ENCODE measurements around the gene BRAP. TPM values are rescaled to one million over a fixed set of nuclear protein-coding genes. Genes with fewer than 3 reads are reported as not detected.
"Not testable (repeated sequence)": the region's sequence is repeated elsewhere in the genome, so short reads cannot be mapped to it uniquely, and the experiment has no call there.

The BRAP gene
- total and polyA plus RNA-seq, 12 donors, result 5.9 to 18.5 (median 14.4) TPM

DNA sequence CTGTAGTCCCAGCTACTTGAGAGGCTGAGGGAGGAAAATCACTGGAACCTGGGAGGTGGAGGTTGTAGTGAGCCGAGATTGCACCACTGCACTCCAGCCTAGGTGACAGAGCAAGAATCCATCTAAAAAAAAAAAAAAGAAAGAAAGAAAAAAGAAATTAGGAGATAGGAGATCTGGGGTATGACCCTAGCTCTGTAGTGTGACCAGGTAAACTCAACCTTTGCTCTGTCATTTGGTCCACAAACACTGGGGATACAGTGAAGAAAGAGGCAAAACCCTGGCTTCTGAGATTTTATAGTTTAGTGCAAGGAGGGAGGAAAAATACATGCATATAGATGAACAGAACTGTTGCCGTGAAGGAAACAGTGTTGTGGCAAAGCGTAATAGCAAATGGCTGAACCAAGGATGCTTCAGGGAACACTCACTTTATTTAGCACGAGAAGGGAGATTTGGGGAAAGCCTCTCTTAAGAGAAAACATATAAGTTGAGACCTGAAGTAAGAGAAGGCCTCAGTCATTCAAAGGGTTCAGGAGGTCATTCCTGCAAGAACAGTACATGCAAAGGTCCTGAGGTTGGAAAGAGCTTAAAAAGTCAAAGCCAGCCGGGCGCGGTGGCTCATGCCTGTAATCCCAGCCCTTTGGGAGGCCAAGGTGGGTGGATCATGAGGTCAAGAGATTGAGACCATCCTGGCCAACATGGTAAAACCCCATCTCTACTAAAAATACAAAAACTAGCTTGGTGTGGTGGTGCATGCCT, 57.1 kb downstream of the BRAP start:
- ATAC-seq (no peak), DNase-seq (no peak)
- no peaks in the 10 kb centered on the region for H3K4me1 ChIP-seq
- H3K36me3 ChIP-seq, result no peaks in the 10 kb centered on the region
- WGBS, 2 donors, result 95 to 96% methylated on average over 7 of the region's 7 CpGs
- no peak overlapping the region for H3K27ac ChIP-seq
- no peaks in the 10 kb centered on the region for H3K27me3 ChIP-seq
- intact Hi-C loops (cut with DNase I), result no loop called here
- H3K4me3 ChIP-seq, result no peak overlapping the region
- TF ChIP-seq CTCF (IDR thresholded peaks at IDR 0.05), result no peak
- H3K9me3 ChIP-seq, result no peaks in the 10 kb centered on the region

DNA sequence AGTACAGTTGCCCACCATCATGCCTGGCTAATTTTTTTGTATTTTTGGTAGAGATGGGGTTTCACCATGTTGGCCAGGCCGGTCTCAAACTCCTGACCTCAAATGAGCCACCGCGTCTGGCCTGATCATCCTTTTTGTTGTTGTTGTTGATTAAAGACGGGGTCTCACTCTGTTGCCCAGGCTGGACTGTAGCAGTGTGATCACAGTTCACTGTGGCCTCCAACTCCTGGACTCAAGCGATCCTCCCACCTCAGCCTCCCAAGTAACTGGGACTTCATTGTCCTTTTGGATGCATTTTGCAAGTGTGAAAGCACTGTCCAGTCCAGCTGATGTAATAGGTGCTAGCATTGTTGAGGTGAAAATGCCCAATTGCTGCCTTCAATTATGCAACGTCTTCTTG, 59.5 kb downstream of the BRAP start:
- 96% methylated on average over 6 of the region's 6 CpGs for WGBS, 2 donors
- TF ChIP-seq CTCF (IDR thresholded peaks at IDR 0.05), result no peak

DNA sequence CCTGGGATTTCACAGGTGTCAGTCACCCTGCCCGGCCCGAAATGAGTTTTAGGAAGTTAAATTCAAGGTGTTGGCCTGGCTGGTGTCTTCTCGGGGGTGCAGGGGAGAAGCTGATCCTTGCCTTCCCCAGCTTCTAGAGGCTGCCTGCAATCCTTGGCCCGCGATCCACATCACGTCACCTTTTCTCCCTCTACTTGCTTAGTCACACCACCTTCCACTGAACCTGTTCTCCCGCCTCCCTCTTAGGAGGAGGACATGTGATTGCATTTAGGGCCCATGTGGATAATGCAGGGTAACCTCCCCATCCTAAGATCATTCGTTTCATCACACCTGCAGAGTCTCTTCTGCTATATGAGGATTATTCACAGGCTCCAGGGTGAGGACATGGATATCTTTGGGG, 61.2 kb downstream of the BRAP start:
- ATAC-seq, result no peak

More for the DNA sequence above, 59.5 kb downstream of the BRAP start:
- DNase-seq (no peak), ATAC-seq (no peak)
- H3K4me1 ChIP-seq, result no peaks in the 10 kb centered on the region
- H3K4me3 ChIP-seq, result no peak overlapping the region
- H3K9me3 ChIP-seq, result no peaks in the 10 kb centered on the region
- no peak overlapping the region for H3K27ac ChIP-seq
- no peaks in the 10 kb centered on the region for H3K36me3 ChIP-seq
- no peaks in the 10 kb centered on the region for H3K27me3 ChIP-seq
- intact Hi-C loops (cut with DNase I), result no loop called here

GRCh38 chr12:111617841-111618240, 67.9 kb downstream of the BRAP start:
- H3K27me3 ChIP-seq; DNase-seq; H3K36me3 ChIP-seq; H3K27ac ChIP-seq; H3K9me3 ChIP-seq; H3K4me3 ChIP-seq; H3K4me1 ChIP-seq; intact Hi-C loops (cut with DNase I); ATAC-seq: not testable (repeated sequence)
- 92 to 95% methylated on average over 10 of the region's 10 CpGs for WGBS, 2 donors

More for the DNA sequence above, 61.2 kb downstream of the BRAP start:
- Histone ChIP-seq H3K27ac (no peak overlapping the region), H3K4me3 (no peak overlapping the region), H3K4me1 (no peaks in the 10 kb centered on the region), H3K9me3 (no peaks in the 10 kb centered on the region), H3K36me3 (no peaks in the 10 kb centered on the region), H3K27me3 (no peaks in the 10 kb centered on the region)
- intact Hi-C loops (cut with DNase I), result no loop called here
- TF ChIP-seq CTCF (IDR thresholded peaks at IDR 0.05), result no peak
- DNase-seq, result no peak
- 94% methylated on average over 8 of the region's 8 CpGs for WGBS, 2 donors

- ATAC-seq (peak in 2 of 8 donors; percentile 16 to 72), DNase-seq (no peak)
- H3K36me3 ChIP-seq, result no peaks in the 10 kb centered on the region
- H3K27me3 ChIP-seq, result no peaks in the 10 kb centered on the region
- 80 to 85% methylated on average over 7 of the region's 7 CpGs for WGBS, 2 donors
- no peak for TF ChIP-seq CTCF (IDR thresholded peaks at IDR 0.05)
- intact Hi-C loops (cut with DNase I), result no loop called here
- no peaks in the 10 kb centered on the region for H3K4me1 ChIP-seq
- H3K9me3 ChIP-seq, result no peaks in the 10 kb centered on the region
- no peak overlapping the region for H3K4me3 ChIP-seq
- H3K27ac ChIP-seq, result no peak overlapping the region
Measured at GRCh38 chr12:111616177-111616623, 69.6 kb downstream of the BRAP start.
